Panc1 (cell line): ENCODE measurements around the gene FOSL2. TPM values are rescaled to one million over a fixed set of nuclear protein-coding genes. Genes with fewer than 3 reads are reported as not detected.

ENCODE experiments used
- ATAC-seq: fragments of 200-7000 bp; cut with Tn5 transposase; 2 replicates; pipeline ENCODE4 v1.9.1; 2020; ENCODE audit warnings: mild to moderate bottlenecking, moderate library complexity
- BruUV-seq: library from RNA; stranded (reverse); fragments of 400-500 nt; replicated peaks from 2 replicates; lab custom pipeline; 2021; lab: Mats Ljungman, UMichigan
- CTCF ChIA-PET: fragments of 300-600 bp; sonication (Branson Sonifier 250); formaldehyde crosslinking; loops from one replicate; lab custom pipeline; 2022; ENCODE audit warnings: antibody characterized with exemption; lab: Charles Lee
- POLR2A ChIA-PET: fragments of 300-600 bp; sonication (Branson Sonifier 250); formaldehyde crosslinking; loops from one replicate; lab custom pipeline; 2022; ENCODE audit warnings: antibody characterized with exemption; lab: Charles Lee
- DNase-seq: peaks from one replicate; pipeline ENCODE4 v3.0.0-alpha.2; 2010; ENCODE audit warnings: low read depth, low spot score
- H3K27ac ChIP-seq: 2 replicates; pipeline ENCODE4 v1.5.1; 2011; ENCODE audit warnings: mild to moderate bottlenecking, low read length, inconsistent platforms
- H3K27me3 ChIP-seq: fragments of 200-500 bp; sonication (Bioruptor generic); 2 replicates; pipeline ENCODE4 v1.6.0; 2014; ENCODE audit warnings: low read length, inconsistent platforms; ENCODE audit not compliant: control insufficient read depth, insufficient read depth
- H3K36me3 ChIP-seq: fragments of 200-500 bp; sonication (Bioruptor generic); 2 replicates; pipeline ENCODE4 v1.5.1; 2014; ENCODE audit warnings: inconsistent platforms, mild to moderate bottlenecking, low read length, moderate library complexity; ENCODE audit not compliant: control insufficient read depth, insufficient read depth
- H3K4me1 ChIP-seq: 2 replicates; pipeline ENCODE4 v1.5.1; 2011; ENCODE audit warnings: inconsistent platforms, mild to moderate bottlenecking, low read length, moderate library complexity; ENCODE audit not compliant: control insufficient read depth, insufficient read depth
- H3K4me3 ChIP-seq, 2 experiments: 2 replicates each; pipeline ENCODE4 v1.5.1; 2011 to 2012; ENCODE audit warnings: low read depth in 2 of 2, low read length in 2 of 2, mild to moderate bottlenecking in 2 of 2, inconsistent platforms in 1 of 2, moderate library complexity in 1 of 2
- H3K9me3 ChIP-seq: fragments of 200-500 bp; sonication (Bioruptor generic); 2 replicates; pipeline ENCODE4 v1.5.1; 2014; ENCODE audit warnings: low read depth, mild to moderate bottlenecking, inconsistent platforms, low read length, moderate library complexity; ENCODE audit not compliant: control insufficient read depth, insufficient read depth
- CTCF ChIP-seq: fragments of 450-650 bp; IDR thresholded peaks from 2 replicates; pipeline ENCODE4 v1.5.1; 2017; ENCODE audit warnings: mild to moderate bottlenecking
- POLR2AphosphoS5 ChIP-seq: IDR thresholded peaks from 2 replicates; pipeline ENCODE4 v1.6.1; 2012; ENCODE audit warnings: mild to moderate bottlenecking, low read depth, low read length, moderate library complexity
- SIN3A ChIP-seq: IDR thresholded peaks from 2 replicates; pipeline ENCODE4 v1.6.1; 2012; ENCODE audit warnings: low read depth, mild to moderate bottlenecking, low read length, moderate library complexity, borderline replicate concordance; ENCODE audit not compliant: insufficient read depth
- TCF7L2 ChIP-seq: IDR thresholded peaks from 2 replicates; pipeline ENCODE4 v1.6.1; 2011; ENCODE audit warnings: mild to moderate bottlenecking, low read depth, low read length, inconsistent platforms
- in situ Hi-C: cut with HindIII; loops from 2 replicates; pipeline ENCODE4 v1.10.0; 2016; ENCODE audit warnings: low sequenced_read_pairs, low pct_unique_long_range_greater_than_20kb
- intact Hi-C: fragments of 100-400 bp; cut with micrococcal nuclease; formaldehyde crosslinking; loops from one replicate; pipeline ENCODE4 v1.10.0; 2022; ENCODE audit not compliant: unreplicated experiment
- total RNA-seq: library from RNA; stranded (reverse); gene quantifications from one replicate; pipeline ENCODE4 v1.2.1, GENCODE V29; 2021; ENCODE audit not compliant: unreplicated experiment
- TF ChIP-seq, protein P1 (sequence below), 2 experiments: IDR thresholded peaks; 2 replicates each; pipeline ENCODE4 v1.6.1; 2011 to 2012; ENCODE audit warnings: low read depth in 2 of 2, control low read depth in 1 of 2, low read length in 1 of 2, mild to moderate bottlenecking in 1 of 2, moderate library complexity in 1 of 2; ENCODE audit not compliant: insufficient read depth in 1 of 2

Gene FOSL2
- total RNA-seq, 1 experiment from 2014 or later, result 29.0 TPM

DNA sequence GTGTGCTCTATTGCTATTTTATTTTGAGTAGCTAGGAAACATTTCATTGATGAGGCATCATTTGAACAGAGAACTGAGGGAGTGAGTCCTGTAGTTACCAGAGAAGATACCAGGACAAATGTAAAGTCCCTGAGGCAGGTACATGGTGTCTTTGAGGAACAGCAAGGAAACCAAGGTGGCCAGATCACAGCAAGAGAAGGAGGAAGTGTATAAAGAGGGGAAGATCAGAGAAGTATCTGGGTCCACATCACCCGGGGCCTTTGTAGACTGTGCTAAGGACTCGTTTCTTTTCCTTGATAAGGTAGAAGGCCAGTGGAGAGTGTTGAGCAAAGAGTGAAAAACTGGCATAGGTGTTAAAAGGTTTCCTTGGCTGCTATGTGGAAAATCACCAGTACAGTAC lies 68.4 kb downstream of the FOSL2 start:
- ChIA-PET CTCF (no interaction called here), POLR2A (no interaction called here)
- Histone ChIP-seq H3K4me3 (no peak overlapping the region), H3K4me1 (no peaks in the 10 kb centered on the region), H3K9me3 (peaks cover 3% of the 10 kb centered on the region; the same call in 1 of the 2 replicates), H3K36me3 (no peaks in the 10 kb centered on the region), H3K27ac (no peak overlapping the region), H3K27me3 (0 out of 2 replicates have a peak, but pooled peaks cover 2% of the 10 kb centered on the region)
- DNase-seq (no peak), ATAC-seq (no peak)
- in situ Hi-C loops, result no loop called here
- TF ChIP-seq, protein P1, sequence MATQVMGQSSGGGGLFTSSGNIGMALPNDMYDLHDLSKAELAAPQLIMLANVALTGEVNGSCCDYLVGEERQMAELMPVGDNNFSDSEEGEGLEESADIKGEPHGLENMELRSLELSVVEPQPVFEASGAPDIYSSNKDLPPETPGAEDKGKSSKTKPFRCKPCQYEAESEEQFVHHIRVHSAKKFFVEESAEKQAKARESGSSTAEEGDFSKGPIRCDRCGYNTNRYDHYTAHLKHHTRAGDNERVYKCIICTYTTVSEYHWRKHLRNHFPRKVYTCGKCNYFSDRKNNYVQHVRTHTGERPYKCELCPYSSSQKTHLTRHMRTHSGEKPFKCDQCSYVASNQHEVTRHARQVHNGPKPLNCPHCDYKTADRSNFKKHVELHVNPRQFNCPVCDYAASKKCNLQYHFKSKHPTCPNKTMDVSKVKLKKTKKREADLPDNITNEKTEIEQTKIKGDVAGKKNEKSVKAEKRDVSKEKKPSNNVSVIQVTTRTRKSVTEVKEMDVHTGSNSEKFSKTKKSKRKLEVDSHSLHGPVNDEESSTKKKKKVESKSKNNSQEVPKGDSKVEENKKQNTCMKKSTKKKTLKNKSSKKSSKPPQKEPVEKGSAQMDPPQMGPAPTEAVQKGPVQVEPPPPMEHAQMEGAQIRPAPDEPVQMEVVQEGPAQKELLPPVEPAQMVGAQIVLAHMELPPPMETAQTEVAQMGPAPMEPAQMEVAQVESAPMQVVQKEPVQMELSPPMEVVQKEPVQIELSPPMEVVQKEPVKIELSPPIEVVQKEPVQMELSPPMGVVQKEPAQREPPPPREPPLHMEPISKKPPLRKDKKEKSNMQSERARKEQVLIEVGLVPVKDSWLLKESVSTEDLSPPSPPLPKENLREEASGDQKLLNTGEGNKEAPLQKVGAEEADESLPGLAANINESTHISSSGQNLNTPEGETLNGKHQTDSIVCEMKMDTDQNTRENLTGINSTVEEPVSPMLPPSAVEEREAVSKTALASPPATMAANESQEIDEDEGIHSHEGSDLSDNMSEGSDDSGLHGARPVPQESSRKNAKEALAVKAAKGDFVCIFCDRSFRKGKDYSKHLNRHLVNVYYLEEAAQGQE (IDR thresholded peaks at IDR 0.05; ENCODE audit: insufficient read depth in 1 of 2, low read depth in 2 of 2, low read length in 1 of 2), result no peak
- no peak for TF ChIP-seq CTCF
- BruUV-seq, result no TSS peak
- intact Hi-C loops, result no loop called here

- 0 out of 2 replicates have a peak, but pooled peaks cover 2% of the 10 kb centered on the region for H3K27me3 ChIP-seq
- ATAC-seq (no peak), DNase-seq (no peak)
- intact Hi-C loops (no loop called here), in situ Hi-C loops (no loop called here)
- ChIA-PET POLR2A (no interaction called here), CTCF (no interaction called here)
- no peak for TF ChIP-seq POLR2AphosphoS5
- no peak for TF ChIP-seq TCF7L2
- TF ChIP-seq, protein P1 (IDR thresholded peaks at IDR 0.05; ENCODE audit: insufficient read depth in 1 of 2, low read depth in 2 of 2, low read length in 1 of 2), result no peak
- TF ChIP-seq SIN3A, result no peak
- TF ChIP-seq CTCF, result no peak
- H3K9me3 ChIP-seq, result peaks cover 3% of the 10 kb centered on the region; the same call in 1 of the 2 replicates
- H3K4me3 ChIP-seq, result no peak overlapping the region
- BruUV-seq, result no TSS peak
- no peaks in the 10 kb centered on the region for H3K36me3 ChIP-seq
- H3K27ac ChIP-seq, result no peak overlapping the region
- no peaks in the 10 kb centered on the region for H3K4me1 ChIP-seq
Observed at GRCh38 chr2:28462122-28462521, 69.5 kb downstream of the FOSL2 start.
